Measurements from ENCODE around the gene FAM107B.

The FAM107B gene

GRCh38 chr10:14774797-14775196 is at the start of gene FAM107B:
Gene FAM107B (minus strand): TSS chr10:14774897. CDS start chr10:14774663, 234 bp downstream.
- Histone ChIP-seq H3K79me2 (no peaks in the 10 kb centered on the region), H3K36me3 (ENCODE audit: control insufficient read depth, insufficient read depth, low read length) (no peaks in the 10 kb centered on the region), H3K9ac (no peak within 1 kb of the TSS), H3K4me3 (ENCODE audit: low read depth, low read length) (no peak within 1 kb of the TSS), H3K27ac (no peak within 1 kb of the TSS), H3K4me1 (no peaks in the 10 kb centered on the region), H2AFZ (no peak within 1 kb of the TSS), H3K4me2 (ENCODE audit: low read length) (no peak within 1 kb of the TSS), H3K9me3 (ENCODE audit: control insufficient read depth, low read length) (no peaks in the 10 kb centered on the region), H3K27me3 (ENCODE audit: control insufficient read depth, insufficient read depth, low read length) (no peaks in the 10 kb centered on the region)
- TF ChIP-seq CTCF (IDR thresholded peaks at IDR 0.05), result no peak

GRCh38 chr10:14823966-14824365 is 49.3 kb upstream of the FAM107B start:
- Histone ChIP-seq H3K4me1 (no peaks in the 10 kb centered on the region), H3K27ac (no peak overlapping the region), H3K4me3 (ENCODE audit: low read depth, low read length) (no peak overlapping the region), H2AFZ (no peak overlapping the region), H3K79me2 (no peaks in the 10 kb centered on the region), H3K9me3 (ENCODE audit: control insufficient read depth, low read length) (no peaks in the 10 kb centered on the region), H3K4me2 (ENCODE audit: low read length) (no peak overlapping the region), H3K9ac (no peak overlapping the region), H3K36me3 (ENCODE audit: control insufficient read depth, insufficient read depth, low read length) (no peaks in the 10 kb centered on the region), H3K27me3 (ENCODE audit: control insufficient read depth, insufficient read depth, low read length) (no peaks in the 10 kb centered on the region)
- TF ChIP-seq CTCF (IDR thresholded peaks at IDR 0.05), result no peak

- Histone ChIP-seq H2AFZ (no peak overlapping the region), H3K79me2 (no peaks in the 10 kb centered on the region), H3K27ac (no peak overlapping the region), H3K27me3 (ENCODE audit: control insufficient read depth, insufficient read depth, low read length) (no peaks in the 10 kb centered on the region), H3K36me3 (ENCODE audit: control insufficient read depth, insufficient read depth, low read length) (no peaks in the 10 kb centered on the region), H3K4me1 (no peaks in the 10 kb centered on the region), H3K4me2 (ENCODE audit: low read length) (no peak overlapping the region), H3K9ac (no peak overlapping the region), H3K4me3 (ENCODE audit: low read depth, low read length) (no peak overlapping the region), H3K9me3 (ENCODE audit: control insufficient read depth, low read length) (no peaks in the 10 kb centered on the region)
- peak; percentile 70 for TF ChIP-seq CTCF (IDR thresholded peaks at IDR 0.05)
Observed at GRCh38 chr10:14822879-14823755, 48.4 kb upstream of the FAM107B start.

- Histone ChIP-seq H3K36me3 (ENCODE audit: control insufficient read depth, insufficient read depth, low read length) (no peaks in the 10 kb centered on the region), H3K4me2 (ENCODE audit: low read length) (no peak overlapping the region), H2AFZ (no peak overlapping the region), H3K27ac (no peak overlapping the region), H3K9ac (no peak overlapping the region), H3K4me1 (no peaks in the 10 kb centered on the region), H3K4me3 (ENCODE audit: low read depth, low read length) (no peak overlapping the region), H3K9me3 (ENCODE audit: control insufficient read depth, low read length) (no peaks in the 10 kb centered on the region), H3K79me2 (no peaks in the 10 kb centered on the region), H3K27me3 (ENCODE audit: control insufficient read depth, insufficient read depth, low read length) (no peaks in the 10 kb centered on the region)
- no peak for TF ChIP-seq CTCF (IDR thresholded peaks at IDR 0.05)
Observed at GRCh38 chr10:14821635-14822375, 47.1 kb upstream of the FAM107B start.

All from parathyroid adenoma (tissue), 2 donors.